GM21825 (cell line): Measurements from ENCODE around the gene LY6G6D.

Source experiments
- ATAC-seq: cut with Tn5 transposase; IDR thresholded peaks from one replicate; pipeline ENCODE4 v1.9.1; 2021; ENCODE audit warnings: mild to moderate bottlenecking, moderate library complexity; ENCODE audit not compliant: unreplicated experiment

The LY6G6D gene

GRCh38 chr6:31761343-31761742 is 46.2 kb downstream of the LY6G6D start:
- no peak for ATAC-seq

- no peak for ATAC-seq
Observed at GRCh38 chr6:31762356-31762755, 47.2 kb downstream of the LY6G6D start, which contains the start of gene SAPCD1. SAPCD1 (plus strand) TSS chr6:31762656; CDS start chr6:31763055, 399 bp downstream.

- ATAC-seq, result no peak
Observed at GRCh38 chr6:31762878-31763618, 47.9 kb downstream of the LY6G6D start.

GRCh38 chr6:31763619-31763940 is 48.4 kb downstream of the LY6G6D start:
- ATAC-seq, result no peak

GRCh38 chr6:31764198-31764597 is 49.0 kb downstream of the LY6G6D start:
- ATAC-seq, result no peak

- no peak for ATAC-seq
Observed at GRCh38 chr6:31765559-31765909, 50.4 kb downstream of the LY6G6D start.

- ATAC-seq, result no peak
Observed at GRCh38 chr6:31765910-31766794, 51.0 kb downstream of the LY6G6D start.

- no peak for ATAC-seq
Observed at GRCh38 chr6:31767096-31767645, 52.0 kb downstream of the LY6G6D start.
